Stimulated activated memory B cell treated with anti-CD40 and anti-IgM and Interleukin-4, amounts not matched to agents 10 μg/mL and 1 μg/mL and 100 μg/mL, for 72 hours (primary cell): ENCODE measurements around the gene ADORA2A.
"Not testable (repeated sequence)": the region's sequence is repeated elsewhere in the genome, so short reads cannot be mapped to it uniquely, and the experiment has no call there.

Experiments used
- ATAC-seq: fragments of 150-1000 bp; cut with Tn5 transposase; 2 replicates; pipeline ENCODE4 v1.10.0; 2021
- H3K27ac Mint-ChIP-seq: one replicate; pipeline ENCODE4 v1.8.0; 2022; ENCODE audit warnings: mild to moderate bottlenecking, mixed read lengths
- H3K27me3 Mint-ChIP-seq: one replicate; pipeline ENCODE4 v1.8.0; 2022; ENCODE audit warnings: mixed read lengths
- H3K36me3 Mint-ChIP-seq: one replicate; pipeline ENCODE4 v1.8.0; 2022; ENCODE audit warnings: mixed read lengths
- H3K4me1 Mint-ChIP-seq: one replicate; pipeline ENCODE4 v1.8.0; 2022; ENCODE audit warnings: mixed read lengths
- H3K4me3 Mint-ChIP-seq: one replicate; pipeline ENCODE4 v1.8.0; 2022; ENCODE audit warnings: mild to moderate bottlenecking, moderate library complexity, mixed read lengths
- H3K9me3 Mint-ChIP-seq: one replicate; pipeline ENCODE4 v1.8.0; 2022; ENCODE audit warnings: mixed read lengths

ADORA2A gene

DNA sequence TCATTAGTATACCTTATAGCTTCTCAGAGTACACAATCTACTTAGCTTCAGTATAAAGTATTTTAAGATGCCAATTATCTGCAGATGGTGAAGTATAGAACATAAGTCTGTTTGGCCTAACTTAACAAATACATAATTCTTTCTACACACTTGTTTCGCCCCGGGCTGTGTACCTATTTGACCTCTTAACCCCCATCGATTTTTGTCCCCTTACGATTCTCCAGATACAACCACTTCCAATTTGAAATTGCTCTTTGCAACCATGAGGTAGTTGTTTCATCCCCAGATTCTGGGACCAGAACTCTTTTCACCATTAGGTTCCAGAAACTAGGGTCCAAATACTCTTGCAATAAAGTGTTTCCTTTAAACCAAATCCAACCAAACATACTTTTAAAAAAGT lies 57.8 kb downstream of the ADORA2A start:
- H3K36me3 Mint-ChIP-seq = no peaks in the 10 kb centered on the region
- no peak overlapping the region for H3K4me3 Mint-ChIP-seq
- H3K9me3 Mint-ChIP-seq = no peaks in the 10 kb centered on the region
- H3K27me3 Mint-ChIP-seq = no peaks in the 10 kb centered on the region
- no peak overlapping the region for H3K27ac Mint-ChIP-seq
- no peak for ATAC-seq
- H3K4me1 Mint-ChIP-seq = peaks cover 17% of the 10 kb centered on the region

GRCh38 chr22:24485608-24486007 lies 58.2 kb downstream of the ADORA2A start:
- H3K4me1 Mint-ChIP-seq = peaks cover 17% of the 10 kb centered on the region
- no peak overlapping the region for H3K27ac Mint-ChIP-seq
- H3K4me3 Mint-ChIP-seq = no peak overlapping the region
- no peaks in the 10 kb centered on the region for H3K9me3 Mint-ChIP-seq
- no peaks in the 10 kb centered on the region for H3K27me3 Mint-ChIP-seq
- H3K36me3 Mint-ChIP-seq = no peaks in the 10 kb centered on the region
- no peak for ATAC-seq

GRCh38 chr22:24486501-24486921 lies 59.1 kb downstream of the ADORA2A start:
- Mint-ChIP-seq H3K9me3 (no peaks in the 10 kb centered on the region), H3K27me3 (no peaks in the 10 kb centered on the region), H3K27ac (peak overlapping the region; percentile 17), H3K36me3 (no peaks in the 10 kb centered on the region), H3K4me1 (peaks cover 17% of the 10 kb centered on the region), H3K4me3 (no peak overlapping the region)
- peak; percentile 73 for ATAC-seq

DNA sequence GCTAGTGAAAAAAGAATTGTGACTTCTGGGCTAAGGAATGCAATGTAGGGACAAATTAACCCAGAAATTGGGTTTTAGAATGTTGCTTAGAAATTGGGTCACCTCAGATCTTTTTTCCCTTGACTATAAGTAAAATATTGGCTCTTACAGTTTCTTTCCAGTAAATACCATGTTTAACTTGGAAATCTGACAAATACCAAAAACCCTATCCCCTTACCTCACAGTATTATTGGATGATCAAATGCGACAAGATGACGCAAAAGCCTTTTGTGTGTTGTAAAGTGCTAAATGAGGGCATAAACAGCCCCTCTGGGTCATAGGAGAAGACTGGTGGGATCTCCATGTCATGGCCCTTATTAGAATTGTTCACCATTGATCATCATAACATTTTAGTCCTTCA lies 61.6 kb downstream of the ADORA2A start:
- ATAC-seq = no peak
- no peaks in the 10 kb centered on the region for H3K9me3 Mint-ChIP-seq
- H3K4me3 Mint-ChIP-seq = no peak overlapping the region
- H3K27me3 Mint-ChIP-seq = peaks cover 12% of the 10 kb centered on the region
- H3K4me1 Mint-ChIP-seq = peaks cover 17% of the 10 kb centered on the region
- no peak overlapping the region for H3K27ac Mint-ChIP-seq
- no peaks in the 10 kb centered on the region for H3K36me3 Mint-ChIP-seq

DNA sequence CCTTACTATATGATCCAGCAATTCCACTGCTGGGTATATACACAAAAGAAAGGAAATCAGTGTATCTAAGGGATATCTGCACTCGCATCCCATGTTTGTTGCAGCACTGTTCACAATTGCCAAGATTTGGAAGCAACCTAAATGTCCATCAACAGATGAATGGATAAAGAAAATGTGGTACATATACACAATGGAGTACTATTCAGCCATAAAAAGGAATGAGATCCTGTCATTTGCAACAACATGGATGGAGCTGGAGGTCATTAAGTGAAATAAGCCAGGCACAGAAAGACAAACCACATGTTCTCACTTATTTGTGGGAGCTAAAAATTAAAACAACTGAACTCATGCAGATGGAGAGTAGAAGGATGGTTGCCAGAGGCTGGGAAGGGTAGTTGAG lies 62.0 kb downstream of the ADORA2A start:
- Mint-ChIP-seq H3K27me3 (peaks cover 12% of the 10 kb centered on the region), H3K4me1 (peaks cover 17% of the 10 kb centered on the region)
- H3K4me3 Mint-ChIP-seq, H3K36me3 Mint-ChIP-seq, ATAC-seq, H3K9me3 Mint-ChIP-seq, H3K27ac Mint-ChIP-seq: not testable (repeated sequence)
